Neural cell (in vitro differentiated cells): ENCODE results near the gene AFF3. TPM values are rescaled to one million over a fixed set of nuclear protein-coding genes. Genes with fewer than 3 reads are reported as not detected.

Experiments
- H2AFZ ChIP-seq: fragments of 200-600, 300-800 bp; sonication (generic), shearing (Covaris generic); 2 replicates; pipeline ENCODE4 v1.6.0; 2014; ENCODE audit warnings: low read depth, mild to moderate bottlenecking, antibody characterized with exemption, low read length, moderate library complexity
- H3F3A ChIP-seq: fragments of 200-600 bp; shearing (Covaris generic); 2 replicates; pipeline ENCODE4 v1.6.1; 2016; ENCODE audit warnings: mild to moderate bottlenecking, moderate library complexity, mixed read lengths, antibody characterized with exemption, low read length; ENCODE audit not compliant: insufficient read depth, poor library complexity, severe bottlenecking
- H3K27ac ChIP-seq: fragments of 200-600, 300-800 bp; sonication (generic), shearing (Covaris generic); 2 replicates; pipeline ENCODE4 v1.5.1; 2014; ENCODE audit warnings: mild to moderate bottlenecking, low read length, moderate library complexity
- H3K27me3 ChIP-seq: fragments of 300-800, 200-600 bp; sonication (generic), shearing (Covaris generic); 2 replicates; pipeline ENCODE4 v1.6.0; 2014; ENCODE audit warnings: mild to moderate bottlenecking, low read depth, low read length, moderate library complexity; ENCODE audit not compliant: insufficient read depth
- H3K36me3 ChIP-seq: fragments of 300-800, 200-600 bp; sonication (generic), shearing (Covaris generic); 2 replicates; pipeline ENCODE4 v1.5.1; 2014; ENCODE audit warnings: mild to moderate bottlenecking, antibody characterized with exemption, low read length, moderate library complexity; ENCODE audit not compliant: insufficient read depth
- H3K4me2 ChIP-seq: fragments of 300-800, 200-600 bp; sonication (generic), shearing (Covaris generic); 2 replicates; pipeline ENCODE4 v1.6.0; 2014; ENCODE audit warnings: mild to moderate bottlenecking, low read length
- H3K4me3 ChIP-seq: fragments of 300-800, 200-600 bp; sonication (generic), shearing (Covaris generic); 2 replicates; pipeline ENCODE4 v1.5.1; 2014; ENCODE audit warnings: mild to moderate bottlenecking, low read length, moderate library complexity
- H3K79me2 ChIP-seq: fragments of 200-600 bp; shearing (Covaris generic); replicated peaks from 2 replicates; pipeline ENCODE4 v1.6.0; 2014; ENCODE audit warnings: mild to moderate bottlenecking, low read length, moderate library complexity; ENCODE audit not compliant: insufficient read depth
- H3K9ac ChIP-seq: fragments of 300-800, 200-600 bp; sonication (generic), shearing (Covaris generic); 2 replicates; pipeline ENCODE4 v1.6.1; 2016; ENCODE audit warnings: mild to moderate bottlenecking, low read length, mixed read lengths
- H3K9me2 ChIP-seq: fragments of 200-600 bp; shearing (Covaris generic); 2 replicates; pipeline ENCODE4 v1.6.1; 2016; ENCODE audit warnings: mild to moderate bottlenecking, low read length, mixed read lengths; ENCODE audit not compliant: insufficient read depth
- H3K9me3 ChIP-seq: fragments of 200-600, 300-800 bp; sonication (generic), shearing (Covaris generic); 2 replicates; pipeline ENCODE4 v1.6.1; 2016; ENCODE audit warnings: mild to moderate bottlenecking, mixed run types, low read length, moderate library complexity, mixed read lengths
- H4K20me1 ChIP-seq: fragments of 200-600 bp; shearing (Covaris generic); 2 replicates; pipeline ENCODE4 v1.6.1; 2016; ENCODE audit warnings: mild to moderate bottlenecking, mixed run types; ENCODE audit not compliant: insufficient read depth
- CTCF ChIP-seq: fragments of 450-650 bp; IDR thresholded peaks from 2 replicates; pipeline ENCODE4 v1.5.1; 2014; ENCODE audit warnings: antibody characterized with exemption, mild to moderate bottlenecking, moderate library complexity; ENCODE audit not compliant: poor library complexity, severe bottlenecking
- EP300 ChIP-seq: fragments of 450-650 bp; conservative IDR thresholded peaks from 2 replicates; pipeline ENCODE4 v1.6.1; 2014; ENCODE audit warnings: antibody characterized with exemption, mild to moderate bottlenecking, moderate library complexity; ENCODE audit not compliant: poor library complexity, severe bottlenecking
- EZH2 ChIP-seq: fragments of 200-600, 300-800 bp; shearing (Covaris generic), sonication (generic); IDR thresholded peaks from 2 replicates; pipeline ENCODE4 v1.6.1; 2014; ENCODE audit warnings: antibody characterized with exemption, low read length, borderline replicate concordance, mild to moderate bottlenecking; ENCODE audit not compliant: insufficient read depth, poor library complexity, severe bottlenecking
- MXI1 ChIP-seq: fragments of 450-650 bp; conservative IDR thresholded peaks from 2 replicates; pipeline ENCODE4 v1.6.1; 2014; ENCODE audit warnings: antibody characterized with exemption, mild to moderate bottlenecking; ENCODE audit not compliant: poor library complexity, severe bottlenecking
- POLR2AphosphoS5 ChIP-seq: IDR thresholded peaks from 2 replicates; pipeline ENCODE4 v1.6.1; 2012
- RAD21 ChIP-seq: fragments of 450-650 bp; conservative IDR thresholded peaks from 2 replicates; pipeline ENCODE4 v1.6.1; 2014; ENCODE audit warnings: antibody characterized with exemption, mild to moderate bottlenecking, moderate library complexity
- REST ChIP-seq: IDR thresholded peaks from 2 replicates; pipeline ENCODE4 v1.6.1; 2012; ENCODE audit warnings: borderline replicate concordance
- SMC3 ChIP-seq: fragments of 450-650 bp; conservative IDR thresholded peaks from 2 replicates; pipeline ENCODE4 v1.6.1; 2014; ENCODE audit warnings: antibody characterized with exemption, mild to moderate bottlenecking, moderate library complexity; ENCODE audit not compliant: poor library complexity
- TAF1 ChIP-seq: IDR thresholded peaks from 2 replicates; pipeline ENCODE4 v1.6.1; 2012; ENCODE audit warnings: low read depth
- polyA plus RNA-seq: library from polyadenylated mRNA; depleted of rRNA; stranded (reverse); fragments of >200 nt; gene quantifications from 2 replicates; pipeline ENCODE4 v1.2.3, GENCODE V29; 2014

Gene AFF3
- polyA plus RNA-seq, 1 donor from 2014 or later: 5.1 TPM

GRCh38 chr2:99555404-99555803 lies 587.0 kb downstream of the AFF3 start:
- H3K4me3 ChIP-seq: no peak overlapping the region
- H3K9me2 ChIP-seq: no peaks in the 10 kb centered on the region
- H3F3A ChIP-seq: no peaks in the 10 kb centered on the region
- no peaks in the 10 kb centered on the region for H4K20me1 ChIP-seq
- H3K27ac ChIP-seq: no peak overlapping the region
- H3K27me3 ChIP-seq: peaks cover 2% of the 10 kb centered on the region
- TF ChIP-seq TAF1 (no peak), MXI1 (no peak), EZH2 (no peak), POLR2AphosphoS5 (no peak), CTCF (no peak), REST (no peak), EP300 (no peak), SMC3 (no peak), RAD21 (no peak)
- no peaks in the 10 kb centered on the region for H3K79me2 ChIP-seq
- H3K4me2 ChIP-seq: no peak overlapping the region
- H3K36me3 ChIP-seq: no peaks in the 10 kb centered on the region
- no peaks in the 10 kb centered on the region for H3K9me3 ChIP-seq
- H3K9ac ChIP-seq: no peak overlapping the region
- no peak overlapping the region for H2AFZ ChIP-seq

GRCh38 chr2:99554871-99555270 lies 587.5 kb downstream of the AFF3 start:
- Histone ChIP-seq H3K27me3 (peaks cover 2% of the 10 kb centered on the region), H3K9me2 (no peaks in the 10 kb centered on the region), H3K9ac (no peak overlapping the region), H2AFZ (no peak overlapping the region), H4K20me1 (no peaks in the 10 kb centered on the region), H3K36me3 (no peaks in the 10 kb centered on the region), H3K9me3 (no peaks in the 10 kb centered on the region), H3K4me3 (no peak overlapping the region), H3F3A (no peaks in the 10 kb centered on the region), H3K27ac (no peak overlapping the region), H3K4me2 (no peak overlapping the region), H3K79me2 (no peaks in the 10 kb centered on the region)
- TF ChIP-seq MXI1: no peak
- TF ChIP-seq EP300: no peak
- TF ChIP-seq SMC3: no peak
- no peak for TF ChIP-seq EZH2
- TF ChIP-seq POLR2AphosphoS5: no peak
- no peak for TF ChIP-seq REST
- no peak for TF ChIP-seq RAD21
- no peak for TF ChIP-seq TAF1
- no peak for TF ChIP-seq CTCF
